ENCODE results near the gene PRR16.

The PRR16 gene

GRCh38 chr5:120464627-120465435 lies 731 bp downstream of the PRR16 start:
- peak; percentile 30 for DNase-seq

DNA sequence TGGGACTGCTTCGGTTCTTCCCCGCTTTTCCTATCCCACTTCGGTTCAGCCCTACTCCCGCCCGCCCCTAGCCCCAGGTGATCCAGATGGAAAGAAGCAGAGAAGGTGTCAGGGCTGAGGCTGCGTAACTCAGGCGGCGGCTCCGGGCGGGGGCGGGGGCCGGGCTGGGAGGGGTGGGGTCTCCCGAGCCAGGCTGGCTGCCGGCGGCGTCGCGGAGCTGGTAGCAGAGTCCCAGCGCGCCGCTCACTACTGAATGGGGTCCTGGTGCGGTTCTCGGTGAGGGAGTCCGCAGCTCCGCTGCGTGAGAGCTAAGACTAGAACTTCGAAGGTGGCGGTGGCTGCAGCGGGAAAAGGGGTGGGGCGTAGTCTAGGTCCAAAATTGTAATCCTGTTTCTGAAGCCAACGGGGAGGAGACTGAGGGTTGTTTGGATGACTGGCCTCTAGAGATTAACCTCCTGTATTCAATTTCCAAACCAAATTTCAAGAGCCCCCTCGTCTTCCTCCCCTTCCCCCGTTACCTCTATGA lies 1.4 kb downstream of the PRR16 start:
- no peak for DNase-seq

GRCh38 chr5:120466341-120467006 lies 2.4 kb downstream of the PRR16 start:
- DNase-seq: no peak

GRCh38 chr5:120471971-120472370 lies 7.9 kb downstream of the PRR16 start:
- DNase-seq: no peak

DNA sequence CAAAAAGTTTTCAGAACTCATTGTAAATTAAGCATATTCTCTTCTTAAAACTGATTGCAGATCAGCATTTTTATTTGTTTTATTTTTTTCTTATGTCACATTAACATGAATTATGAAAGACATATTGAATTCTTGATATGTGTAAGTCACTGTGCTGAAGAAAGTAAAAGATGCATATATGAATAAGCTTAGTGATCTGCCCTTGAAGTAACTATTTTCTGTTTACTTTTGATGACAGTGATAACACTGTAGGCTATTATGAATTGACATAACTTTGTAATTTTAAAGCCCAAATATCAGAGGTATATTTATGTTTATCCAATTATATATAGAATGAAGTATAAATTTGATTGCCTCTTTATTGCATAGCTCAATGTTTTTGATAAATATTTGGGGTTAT lies 8.8 kb downstream of the PRR16 start:
- no peak for DNase-seq

DNA sequence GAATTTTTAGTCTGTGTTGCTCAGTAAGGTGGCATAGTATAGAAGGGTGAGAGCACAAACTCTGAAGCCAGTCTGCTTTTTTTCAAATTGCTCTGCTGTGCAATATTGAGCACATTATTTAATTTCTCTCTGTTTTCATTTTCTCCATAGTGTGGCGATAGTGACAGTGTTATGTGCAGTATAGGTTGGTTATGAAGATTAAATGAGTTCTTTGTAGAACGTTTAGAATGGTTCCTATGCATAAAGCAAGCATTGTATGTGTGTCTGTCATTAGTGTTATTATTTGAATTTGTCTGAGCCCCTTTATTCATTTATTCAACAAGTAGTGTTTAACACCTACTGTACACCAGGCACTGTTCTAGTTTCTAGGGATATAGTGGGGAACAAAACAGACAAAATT lies 9.2 kb downstream of the PRR16 start:
- DNase-seq: no peak

GRCh38 chr5:120476063-120476462 lies 12.0 kb downstream of the PRR16 start:
- DNase-seq: no peak

GRCh38 chr5:120479066-120479465 lies 15.0 kb downstream of the PRR16 start:
- DNase-seq: no peak

DNA sequence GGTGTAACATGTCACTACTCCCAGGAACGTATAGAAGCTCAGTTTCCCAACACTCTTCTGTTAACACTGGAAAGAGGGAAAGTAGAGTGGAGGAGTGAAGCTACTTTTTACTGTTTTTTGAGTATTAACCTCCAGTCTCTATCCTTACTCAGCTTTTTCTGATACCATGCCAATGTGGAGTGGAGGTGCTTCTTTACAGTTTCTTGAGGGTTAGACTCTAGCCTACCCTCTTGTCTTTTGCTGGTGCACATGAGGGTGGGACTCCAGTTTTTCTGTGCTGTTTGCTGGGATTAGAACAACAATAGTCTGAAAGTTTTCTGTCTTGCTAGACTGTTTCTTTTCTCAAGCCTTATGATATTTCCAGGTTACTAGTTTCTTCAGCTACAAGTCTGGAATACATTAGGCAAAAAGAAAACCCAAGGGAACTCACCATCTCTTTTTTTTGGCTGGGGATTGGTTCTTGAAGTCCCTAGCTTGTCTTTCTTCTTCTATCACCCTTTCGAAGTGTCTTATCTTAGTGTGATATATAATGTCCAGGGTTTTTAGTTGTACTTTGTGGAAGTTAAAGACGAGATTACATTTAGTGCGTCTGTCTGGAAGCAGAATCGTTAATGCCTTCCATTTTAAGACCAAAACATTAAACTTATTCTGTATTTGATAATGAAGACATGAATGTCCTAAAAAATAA lies 35.9 kb downstream of the PRR16 start:
- no peak for DNase-seq

DNA sequence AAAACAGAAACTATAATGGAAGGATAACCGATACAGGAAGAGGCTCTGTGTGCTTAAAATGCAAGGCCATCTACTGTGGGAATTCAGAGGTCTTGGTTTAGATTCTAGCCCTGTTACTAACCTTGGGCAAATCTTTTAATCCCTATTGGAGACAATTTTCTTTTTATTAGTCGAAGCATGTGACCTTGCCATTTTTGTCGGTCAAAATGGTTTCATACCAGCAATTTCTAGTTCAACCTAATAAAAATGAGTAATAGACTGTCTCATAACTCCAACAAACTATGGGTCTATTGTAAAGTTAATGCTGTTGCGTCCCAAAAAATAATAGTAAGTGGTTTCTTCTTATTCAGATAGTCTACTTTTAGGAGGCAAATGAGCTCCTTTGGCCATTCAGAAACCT lies 38.4 kb downstream of the PRR16 start:
- DNase-seq: no peak

DNA sequence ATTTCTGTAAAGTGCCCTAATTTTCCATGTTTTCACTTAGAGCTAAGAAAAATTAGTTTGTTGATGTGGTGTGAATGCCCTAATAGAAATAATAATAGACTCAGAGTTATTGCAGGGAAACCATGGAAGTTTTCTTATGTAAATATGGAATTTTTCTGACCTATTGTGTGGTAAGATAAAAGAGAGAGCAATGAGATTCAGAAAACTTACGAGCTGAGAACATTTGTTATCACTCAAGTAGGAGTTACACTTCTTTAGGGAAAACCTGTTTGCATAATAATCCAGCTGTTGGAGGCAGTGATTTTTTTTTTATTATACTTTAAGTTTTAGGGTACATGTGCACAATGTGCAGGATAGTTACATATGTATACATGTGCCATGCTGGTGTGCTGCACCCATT lies 39.2 kb downstream of the PRR16 start:
- DNase-seq: no peak

- DNase-seq: no peak
These were observed 40.0 kb downstream of the PRR16 start for GRCh38 chr5:120504057-120504456.

- DNase-seq: no peak
These were observed 43.1 kb downstream of the PRR16 start for GRCh38 chr5:120507197-120507596.

GRCh38 chr5:120507800-120508463 lies 43.8 kb downstream of the PRR16 start:
- DNase-seq: no peak

DNA sequence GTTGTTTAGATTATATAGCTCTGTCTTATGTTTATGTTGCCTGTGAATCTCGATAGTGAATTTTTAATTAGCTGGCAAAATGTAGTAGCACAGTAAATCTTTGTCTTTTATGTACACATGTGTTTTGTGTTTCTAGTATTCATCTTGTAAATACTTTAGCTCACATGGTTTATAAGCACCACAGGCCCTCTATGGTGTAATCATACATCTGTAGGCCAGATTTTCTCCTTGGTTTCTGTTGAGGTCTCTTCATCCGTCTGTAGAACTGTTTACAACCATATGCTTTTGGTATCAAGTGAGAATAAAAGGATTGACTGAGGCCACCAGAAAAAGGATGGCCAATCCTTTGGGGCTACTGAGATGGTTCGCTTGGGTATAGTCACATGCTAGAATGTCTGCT lies 45.0 kb downstream of the PRR16 start:
- no peak for DNase-seq

DNA sequence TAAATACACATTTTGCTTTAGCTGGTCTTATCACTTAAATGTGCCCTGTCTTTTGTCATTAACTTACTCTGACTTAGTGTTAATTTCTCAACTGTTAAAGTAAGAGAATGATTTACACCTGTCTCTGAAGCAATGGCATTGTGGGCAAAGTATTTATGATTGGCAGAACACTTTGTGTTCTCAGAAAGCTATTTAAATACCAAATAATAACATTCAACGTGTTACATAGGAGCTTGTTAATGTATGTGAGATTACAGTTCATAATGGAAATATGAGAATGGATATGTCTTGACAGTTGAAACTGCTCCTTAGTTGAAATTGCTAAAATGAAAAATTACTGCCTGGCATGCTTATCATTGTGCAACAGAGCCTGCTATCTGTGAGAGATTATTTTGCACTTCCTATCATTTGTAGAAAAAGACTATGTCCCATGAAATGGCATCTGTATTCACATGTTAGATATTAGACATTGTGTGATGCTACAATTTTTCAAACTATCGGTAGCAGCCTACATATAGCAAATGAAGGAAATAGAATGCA lies 46.1 kb downstream of the PRR16 start:
- peak; percentile 42 for DNase-seq

DNA sequence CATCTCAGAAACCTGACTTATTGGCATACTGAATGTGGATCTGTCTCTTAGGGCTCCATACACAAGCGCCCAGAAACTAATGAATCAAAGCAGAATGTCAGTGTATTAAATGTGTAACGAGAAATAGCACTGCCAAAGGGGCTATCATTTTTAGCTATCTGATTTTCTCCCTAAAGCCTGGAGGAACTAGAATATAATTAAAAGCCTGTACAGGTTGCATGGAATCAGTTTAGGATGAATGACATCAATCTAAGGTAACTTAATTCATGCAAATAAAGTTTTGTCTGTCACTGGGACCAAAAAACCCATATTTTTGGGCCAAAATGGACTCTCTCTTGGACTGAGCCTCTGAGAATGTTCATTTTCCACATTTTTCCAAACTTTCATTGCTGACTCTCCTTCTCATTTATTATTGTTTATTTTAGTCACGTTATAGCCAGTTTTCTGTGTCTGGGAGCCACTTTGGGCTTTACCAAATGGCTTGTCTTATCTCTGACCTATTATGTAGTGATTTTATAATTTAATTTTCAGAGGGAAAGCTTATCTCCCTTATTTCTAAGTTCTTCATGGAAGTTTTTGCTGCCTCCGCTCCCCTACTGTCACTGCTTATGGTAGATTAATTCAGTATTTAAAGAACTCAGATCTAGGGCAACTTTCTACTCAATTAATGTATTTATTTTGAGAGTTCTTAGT lies 47.0 kb downstream of the PRR16 start:
- DNase-seq: no peak

GRCh38 chr5:120512068-120512467 lies 48.0 kb downstream of the PRR16 start:
- no peak for DNase-seq

GRCh38 chr5:120512791-120513650 lies 48.9 kb downstream of the PRR16 start:
- DNase-seq: no peak

DNA sequence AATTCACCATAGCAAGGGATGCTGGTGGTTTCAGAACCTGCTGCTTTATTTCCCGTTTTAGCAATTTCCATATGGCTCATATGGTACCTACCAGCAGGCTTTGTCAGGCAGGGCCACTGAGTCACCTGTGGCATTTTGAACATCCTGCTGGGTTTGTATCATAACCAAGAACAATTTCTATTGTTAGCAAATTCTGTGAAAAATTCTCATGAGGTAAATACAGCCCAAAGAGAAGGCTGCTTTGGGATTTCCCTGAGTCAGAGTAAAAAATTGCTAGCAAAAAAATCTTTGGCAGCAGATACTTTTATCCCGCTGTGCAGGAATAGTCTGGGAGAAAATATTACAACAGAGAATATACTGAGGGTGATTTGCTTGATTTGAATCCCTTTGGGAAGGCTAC lies 52.7 kb downstream of the PRR16 start:
- no peak for DNase-seq

DNA sequence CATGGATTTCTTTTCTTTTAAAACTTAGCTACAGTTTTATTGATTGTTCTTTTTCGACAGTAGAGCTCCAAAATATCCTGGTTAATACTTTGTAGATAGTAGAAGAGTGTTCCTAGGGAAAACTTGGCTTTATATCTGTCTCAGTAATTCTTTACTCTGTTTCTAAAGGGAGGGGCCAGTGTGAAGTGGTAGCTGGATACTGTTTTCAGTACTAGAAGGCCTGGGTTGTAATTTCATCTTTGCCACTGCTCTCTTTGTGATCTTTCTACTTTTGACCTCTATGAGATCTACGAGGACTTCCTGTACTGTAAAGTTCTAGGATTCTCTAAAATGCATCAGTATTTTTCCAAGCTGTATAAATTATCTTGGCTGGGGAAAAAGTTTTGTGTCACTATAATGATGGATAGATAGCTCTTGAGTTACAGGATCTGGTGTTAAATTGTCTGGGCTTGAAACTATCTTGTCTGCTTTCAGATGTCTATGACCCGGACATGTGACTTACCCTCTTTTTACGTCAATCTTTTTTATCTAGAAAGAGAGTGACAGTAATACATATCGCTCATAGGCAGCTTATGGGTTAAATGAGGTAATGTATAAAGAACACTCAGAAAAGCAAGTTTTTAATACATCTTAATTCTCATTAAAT lies 53.6 kb downstream of the PRR16 start:
- no peak for DNase-seq

Data from hematopoietic multipotent progenitor cell treated with erythropoietin and hydrocortisone succinate and interleukin-3 and kit ligand, for 8 days (in vitro differentiated cells).